Jurkat, Clone E6-1 (cell line): ENCODE data around the gene UBC.
"Not testable (repeated sequence)": the region's sequence is repeated elsewhere in the genome, so short reads cannot be mapped to it uniquely, and the experiment has no call there.

Source experiments
- DNase-seq: peaks from one replicate; pipeline ENCODE4 v3.0.0-alpha.2; 2011; ENCODE audit warnings: low read depth, low spot score
- H3K4me3 ChIP-seq: 2 replicates; pipeline ENCODE4 v1.5.1; 2011; ENCODE audit warnings: mild to moderate bottlenecking, low read length, control low read depth, moderate library complexity

The UBC gene

GRCh38 chr12:124898200-124898922 lies 16.1 kb downstream of the UBC start:
- DNase-seq = peak; percentile 80
- peak overlapping the region; percentile 31 for H3K4me3 ChIP-seq

GRCh38 chr12:124896461-124896860 lies 18.0 kb downstream of the UBC start:
- no peak overlapping the region for H3K4me3 ChIP-seq
- DNase-seq = no peak

GRCh38 chr12:124893792-124894516 lies 20.5 kb downstream of the UBC start:
- no peak overlapping the region for H3K4me3 ChIP-seq
- DNase-seq = no peak

- DNase-seq = no peak
- no peak overlapping the region for H3K4me3 ChIP-seq
These were observed 26.2 kb downstream of the UBC start for GRCh38 chr12:124888260-124888659.

GRCh38 chr12:124887766-124888165 lies 26.7 kb downstream of the UBC start:
- not testable (repeated sequence) for DNase-seq, H3K4me3 ChIP-seq

GRCh38 chr12:124884587-124885438 lies 29.6 kb downstream of the UBC start:
- no peak for DNase-seq
- no peak overlapping the region for H3K4me3 ChIP-seq

- no peak for DNase-seq
- no peak overlapping the region for H3K4me3 ChIP-seq
These were observed 31.0 kb downstream of the UBC start for GRCh38 chr12:124883263-124884130.

GRCh38 chr12:124881123-124881522 lies 33.3 kb downstream of the UBC start:
- H3K4me3 ChIP-seq = no peak overlapping the region
- no peak for DNase-seq

GRCh38 chr12:124880335-124880734 lies 34.1 kb downstream of the UBC start:
- not testable (repeated sequence) for DNase-seq, H3K4me3 ChIP-seq

- DNase-seq = no peak
These were observed 35.5 kb downstream of the UBC start for GRCh38 chr12:124878795-124879516.

GRCh38 chr12:124877423-124877822 lies 37.0 kb downstream of the UBC start:
- no peak overlapping the region for H3K4me3 ChIP-seq
- DNase-seq = no peak

More at GRCh38 chr12:124878795-124879516, 35.5 kb downstream of the UBC start:
- H3K4me3 ChIP-seq = no peak overlapping the region

GRCh38 chr12:124876171-124876570 lies 38.3 kb downstream of the UBC start:
- no peak for DNase-seq
- H3K4me3 ChIP-seq = no peak overlapping the region

GRCh38 chr12:124875803-124876132 lies 38.7 kb downstream of the UBC start:
- DNase-seq = no peak

GRCh38 chr12:124874988-124875802 lies 39.3 kb downstream of the UBC start:
- no peak overlapping the region for H3K4me3 ChIP-seq
- DNase-seq = no peak

More at GRCh38 chr12:124875803-124876132, 38.7 kb downstream of the UBC start:
- no peak overlapping the region for H3K4me3 ChIP-seq

- DNase-seq = no peak
- H3K4me3 ChIP-seq = no peak overlapping the region
These were observed 40.3 kb downstream of the UBC start for GRCh38 chr12:124874188-124874587.

GRCh38 chr12:124872068-124872719 lies 42.3 kb downstream of the UBC start:
- DNase-seq = no peak

GRCh38 chr12:124871297-124871696 lies 43.2 kb downstream of the UBC start:
- no peak overlapping the region for H3K4me3 ChIP-seq
- no peak for DNase-seq

More at GRCh38 chr12:124872068-124872719, 42.3 kb downstream of the UBC start:
- H3K4me3 ChIP-seq = no peak overlapping the region
